Body of pancreas (tissue), 4 donors: ENCODE data around the gene CNTNAP2.

Source experiments
- CTCF ChIP-seq, 7 experiments: fragments of 450-650 bp in 4 of 7; fragments of 200-600 bp in 3 of 7; sonication (generic) in 3 of 7; IDR thresholded peaks; one replicate each; pipeline ENCODE4 v1.5.1; 2016 to 2019; ENCODE audit warnings: antibody characterized with exemption in 7 of 7
- POLR2A ChIP-seq, 3 donors: fragments of 450-650 bp; IDR thresholded peaks; one replicate each; pipeline ENCODE4 v1.6.1; 2016; ENCODE audit warnings: antibody characterized with exemption in 3 of 3, mild to moderate bottlenecking in 2 of 3

DNA sequence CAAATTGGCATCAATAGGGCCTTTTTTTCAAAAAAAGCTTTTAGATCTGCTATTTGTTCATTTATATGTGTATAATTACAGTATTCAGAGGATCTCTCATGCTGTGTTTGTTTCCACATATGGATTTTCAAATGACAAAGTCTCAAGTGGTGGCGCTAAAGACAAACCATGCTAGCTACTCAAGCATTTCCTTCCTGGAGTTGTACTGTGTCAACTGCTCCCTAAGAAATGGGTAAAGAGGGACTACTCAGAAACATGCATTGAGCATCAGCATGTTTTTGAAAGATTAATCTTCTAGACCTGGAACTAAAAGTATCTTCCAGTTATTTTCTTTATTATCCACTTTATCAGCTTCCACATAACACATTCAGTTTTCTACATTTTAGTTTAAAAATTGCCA is 12.7 kb downstream of the CNTNAP2 start:
- no peak for TF ChIP-seq CTCF (IDR thresholded peaks at IDR 0.05)
- TF ChIP-seq POLR2A (IDR thresholded peaks at IDR 0.05), result no peak
